HepG2 (cell line): ENCODE measurements around the gene GGA1. TPM values are rescaled to one million over a fixed set of nuclear protein-coding genes. Genes with fewer than 3 reads are reported as not detected.
A peak's percentile ranks its signal among the peaks of the same experiment; 100 is the strongest.

Experiments
- GMEB1 ChIP-seq: sonication (generic); formaldehyde crosslinking; IDR thresholded peaks from 2 replicates; pipeline ENCODE4 v1.5.1; 2020; ENCODE audit warnings: missing genetic modification reagents, mild to moderate bottlenecking, borderline replicate concordance
- GZF1 ChIP-seq: sonication (generic); formaldehyde crosslinking; IDR thresholded peaks from 2 replicates; pipeline ENCODE4 v1.5.1; 2020; ENCODE audit warnings: mild to moderate bottlenecking, missing genetic modification reagents
- HOXA7 ChIP-seq: sonication (generic); formaldehyde crosslinking; IDR thresholded peaks from 2 replicates; pipeline ENCODE4 v1.8.1; 2022; ENCODE audit warnings: mild to moderate bottlenecking, missing genetic modification reagents, moderate library complexity
- MAZ ChIP-seq, 2 experiments: sonication (generic) in 1 of 2; formaldehyde crosslinking in 1 of 2; IDR thresholded peaks; 2 replicates each; pipeline versions ENCODE4 v1.5.0 to v1.6.1; 2012 to 2020; ENCODE audit warnings: low read depth in 2 of 2, mild to moderate bottlenecking in 2 of 2, borderline replicate concordance in 1 of 2, improper control_type of control experiment in 1 of 2, low read length in 1 of 2, missing genetic modification reagents in 1 of 2, moderate library complexity in 1 of 2
- MLLT10 ChIP-seq: sonication (generic); formaldehyde crosslinking; IDR thresholded peaks from 2 replicates; pipeline ENCODE4 v1.4.0; 2020; ENCODE audit warnings: missing genetic modification reagents
- MYNN ChIP-seq: sonication (generic); formaldehyde crosslinking; IDR thresholded peaks from 2 replicates; pipeline ENCODE4 v1.4.0; 2020; ENCODE audit warnings: mild to moderate bottlenecking, low read depth, missing genetic modification reagents
- NR3C1 ChIP-seq: sonication (generic); formaldehyde crosslinking; IDR thresholded peaks from 2 replicates; pipeline ENCODE4 v1.4.0; 2020; ENCODE audit warnings: missing genetic modification reagents
- POLR2G ChIP-seq: fragments of 200-400 bp; formaldehyde crosslinking; IDR thresholded peaks from 2 replicates; pipeline ENCODE4 v1.6.1; 2018; ENCODE audit warnings: mild to moderate bottlenecking, low read depth, low read length, moderate library complexity
- TEAD3 ChIP-seq: optimal IDR thresholded peaks from 2 replicates; pipeline ENCODE3; 2016; ENCODE audit warnings: borderline replicate concordance
- ZBTB14 ChIP-seq: sonication (generic); formaldehyde crosslinking; IDR thresholded peaks from 2 replicates; pipeline ENCODE4 v1.4.0; 2020; ENCODE audit warnings: missing genetic modification reagents
- ZBTB21 ChIP-seq: sonication (generic); formaldehyde crosslinking; IDR thresholded peaks from 2 replicates; pipeline ENCODE4 v1.4.0; 2020; ENCODE audit warnings: missing genetic modification reagents
- ZNF18 ChIP-seq: sonication (generic); formaldehyde crosslinking; IDR thresholded peaks from 2 replicates; pipeline ENCODE4 v1.8.0; 2022; ENCODE audit warnings: mild to moderate bottlenecking, missing genetic modification reagents; ENCODE audit not compliant: insufficient replicate concordance
- ZNF557 ChIP-seq: sonication (generic); formaldehyde crosslinking; IDR thresholded peaks from 2 replicates; pipeline ENCODE4 v1.4.0; 2020; ENCODE audit warnings: missing genetic modification reagents
- ZNF747 ChIP-seq: sonication (generic); formaldehyde crosslinking; IDR thresholded peaks from 2 replicates; pipeline ENCODE4 v1.8.1; 2023; ENCODE audit warnings: missing genetic modification reagents, mild to moderate bottlenecking, borderline replicate concordance
- ZNF773 ChIP-seq: sonication (generic); formaldehyde crosslinking; IDR thresholded peaks from 2 replicates; pipeline ENCODE4 v1.4.0; 2020; ENCODE audit warnings: missing genetic modification reagents, borderline replicate concordance
- ZSCAN20 ChIP-seq: sonication (generic); formaldehyde crosslinking; IDR thresholded peaks from 2 replicates; pipeline ENCODE4 v1.4.0; 2020; ENCODE audit warnings: missing genetic modification reagents, mild to moderate bottlenecking, borderline replicate concordance
- ZSCAN25 ChIP-seq: sonication (generic); formaldehyde crosslinking; IDR thresholded peaks from 2 replicates; pipeline ENCODE4 v1.8.0; 2022; ENCODE audit warnings: mild to moderate bottlenecking, missing genetic modification reagents
- polyA plus RNA-seq, 8 experiments: library from polyadenylated mRNA; depleted of rRNA in 3 of 8; stranded (reverse) in 7 of 8; unstranded in 1 of 8; fragments of >200 nt; fragmentation: Illumina TruSeq in 4 of 8; extraction: Trizol in 4 of 8; gene quantifications; 2 replicates each; pipeline versions ENCODE4 v1.2.1 to v1.2.3, GENCODE V29; 2011 to 2016; ENCODE audit warnings: low read depth in 4 of 8, missing spikeins in 1 of 8, mixed read lengths in 1 of 8; ENCODE audit not compliant: insufficient read depth in 1 of 8
- total RNA-seq, 5 experiments: library from RNA; depleted of rRNA; stranded (reverse); fragments of >200 nt; fragmentation: Illumina TruSeq; extraction: Trizol; gene quantifications; 2 replicates each; pipeline ENCODE4 v1.2.3, GENCODE V29; 2016; ENCODE audit warnings: low read depth in 1 of 5
- TF ChIP-seq, protein P1 (sequence below): sonication (generic); formaldehyde crosslinking; IDR thresholded peaks from 2 replicates; pipeline ENCODE4 v1.5.0; 2020; ENCODE audit warnings: mild to moderate bottlenecking, missing genetic modification reagents
- TF ChIP-seq, protein P2 (sequence below): sonication (generic); formaldehyde crosslinking; IDR thresholded peaks from 2 replicates; pipeline ENCODE4 v1.9.0; 2021; ENCODE audit warnings: missing genetic modification reagents, borderline replicate concordance

GGA1 gene
- total and polyA plus RNA-seq, 2 of the 13 experiments (the other 11 are each of a cell fraction or from before 2014, with no cell fraction given), result 29.1 to 87.2 TPM

GRCh38 chr22:37559901-37560607, 48.6 kb upstream of the GGA1 start, which contains the start of gene CDC42EP1 (continued):
- TF ChIP-seq ZNF18 (no peak), ZBTB14 (CRISPR knock-in tag) (no peak), HOXA7 (no peak), ZSCAN25 (CRISPR knock-in tag) (peak; percentile 52; the same call in 1 of the 2 replicates), GMEB1 (CRISPR knock-in tag) (no peak), MAZ (IDR thresholded peaks at IDR 0.05; ENCODE audit: borderline replicate concordance, low read depth, low read length) (peak; percentile 90), MAZ (CRISPR knock-in tag; IDR thresholded peaks at IDR 0.05; ENCODE audit: low read depth) (peak; percentile 94), ZNF773 (CRISPR knock-in tag) (no peak; the same call in 1 of the 2 replicates), TEAD3 (no peak), ZNF747 (CRISPR knock-in tag) (peak; percentile 71; the same call in 1 of the 2 replicates), ZBTB21 (no peak), GZF1 (CRISPR knock-in tag) (no peak), ZNF557 (CRISPR knock-in tag) (no peak), MYNN (no peak), ZSCAN20 (no peak; the same call in 1 of the 2 replicates), POLR2G (peak; percentile 65), MLLT10 (CRISPR knock-in tag) (no peak), NR3C1 (CRISPR knock-in tag) (no peak)
- TF ChIP-seq, protein P1, sequence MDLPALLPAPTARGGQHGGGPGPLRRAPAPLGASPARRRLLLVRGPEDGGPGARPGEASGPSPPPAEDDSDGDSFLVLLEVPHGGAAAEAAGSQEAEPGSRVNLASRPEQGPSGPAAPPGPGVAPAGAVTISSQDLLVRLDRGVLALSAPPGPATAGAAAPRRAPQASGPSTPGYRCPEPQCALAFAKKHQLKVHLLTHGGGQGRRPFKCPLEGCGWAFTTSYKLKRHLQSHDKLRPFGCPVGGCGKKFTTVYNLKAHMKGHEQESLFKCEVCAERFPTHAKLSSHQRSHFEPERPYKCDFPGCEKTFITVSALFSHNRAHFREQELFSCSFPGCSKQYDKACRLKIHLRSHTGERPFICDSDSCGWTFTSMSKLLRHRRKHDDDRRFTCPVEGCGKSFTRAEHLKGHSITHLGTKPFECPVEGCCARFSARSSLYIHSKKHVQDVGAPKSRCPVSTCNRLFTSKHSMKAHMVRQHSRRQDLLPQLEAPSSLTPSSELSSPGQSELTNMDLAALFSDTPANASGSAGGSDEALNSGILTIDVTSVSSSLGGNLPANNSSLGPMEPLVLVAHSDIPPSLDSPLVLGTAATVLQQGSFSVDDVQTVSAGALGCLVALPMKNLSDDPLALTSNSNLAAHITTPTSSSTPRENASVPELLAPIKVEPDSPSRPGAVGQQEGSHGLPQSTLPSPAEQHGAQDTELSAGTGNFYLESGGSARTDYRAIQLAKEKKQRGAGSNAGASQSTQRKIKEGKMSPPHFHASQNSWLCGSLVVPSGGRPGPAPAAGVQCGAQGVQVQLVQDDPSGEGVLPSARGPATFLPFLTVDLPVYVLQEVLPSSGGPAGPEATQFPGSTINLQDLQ (CRISPR knock-in tag), result 0 out of 2 replicates have a peak, but pooled peaks have one; percentile 57
- TF ChIP-seq, protein P2, sequence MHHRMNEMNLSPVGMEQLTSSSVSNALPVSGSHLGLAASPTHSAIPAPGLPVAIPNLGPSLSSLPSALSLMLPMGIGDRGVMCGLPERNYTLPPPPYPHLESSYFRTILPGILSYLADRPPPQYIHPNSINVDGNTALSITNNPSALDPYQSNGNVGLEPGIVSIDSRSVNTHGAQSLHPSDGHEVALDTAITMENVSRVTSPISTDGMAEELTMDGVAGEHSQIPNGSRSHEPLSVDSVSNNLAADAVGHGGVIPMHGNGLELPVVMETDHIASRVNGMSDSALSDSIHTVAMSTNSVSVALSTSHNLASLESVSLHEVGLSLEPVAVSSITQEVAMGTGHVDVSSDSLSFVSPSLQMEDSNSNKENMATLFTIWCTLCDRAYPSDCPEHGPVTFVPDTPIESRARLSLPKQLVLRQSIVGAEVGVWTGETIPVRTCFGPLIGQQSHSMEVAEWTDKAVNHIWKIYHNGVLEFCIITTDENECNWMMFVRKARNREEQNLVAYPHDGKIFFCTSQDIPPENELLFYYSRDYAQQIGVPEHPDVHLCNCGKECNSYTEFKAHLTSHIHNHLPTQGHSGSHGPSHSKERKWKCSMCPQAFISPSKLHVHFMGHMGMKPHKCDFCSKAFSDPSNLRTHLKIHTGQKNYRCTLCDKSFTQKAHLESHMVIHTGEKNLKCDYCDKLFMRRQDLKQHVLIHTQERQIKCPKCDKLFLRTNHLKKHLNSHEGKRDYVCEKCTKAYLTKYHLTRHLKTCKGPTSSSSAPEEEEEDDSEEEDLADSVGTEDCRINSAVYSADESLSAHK (CRISPR knock-in tag), result no peak
